ENCODE data around the gene ATP11C.

DNA sequence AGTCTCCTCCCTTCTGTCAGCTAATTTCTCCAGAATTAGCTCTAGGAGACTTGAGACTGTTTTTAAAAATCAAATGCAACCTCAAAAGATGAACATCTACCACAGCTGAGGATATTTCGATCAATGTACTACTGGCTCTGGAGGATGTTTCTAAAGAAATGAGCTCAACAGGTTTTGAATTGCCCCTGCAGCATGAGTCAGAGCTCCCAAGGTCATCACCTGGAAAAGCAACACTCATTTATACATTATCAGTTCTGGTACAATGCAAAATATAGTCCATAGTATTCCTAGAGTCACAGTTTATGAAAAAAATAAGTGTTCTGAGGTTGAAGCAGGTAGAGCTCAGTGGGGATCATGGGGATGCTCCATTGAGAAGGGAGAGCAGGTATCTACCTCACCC lies 174.0 kb downstream of the ATP11C start:
- TF ChIP-seq, protein P1, sequence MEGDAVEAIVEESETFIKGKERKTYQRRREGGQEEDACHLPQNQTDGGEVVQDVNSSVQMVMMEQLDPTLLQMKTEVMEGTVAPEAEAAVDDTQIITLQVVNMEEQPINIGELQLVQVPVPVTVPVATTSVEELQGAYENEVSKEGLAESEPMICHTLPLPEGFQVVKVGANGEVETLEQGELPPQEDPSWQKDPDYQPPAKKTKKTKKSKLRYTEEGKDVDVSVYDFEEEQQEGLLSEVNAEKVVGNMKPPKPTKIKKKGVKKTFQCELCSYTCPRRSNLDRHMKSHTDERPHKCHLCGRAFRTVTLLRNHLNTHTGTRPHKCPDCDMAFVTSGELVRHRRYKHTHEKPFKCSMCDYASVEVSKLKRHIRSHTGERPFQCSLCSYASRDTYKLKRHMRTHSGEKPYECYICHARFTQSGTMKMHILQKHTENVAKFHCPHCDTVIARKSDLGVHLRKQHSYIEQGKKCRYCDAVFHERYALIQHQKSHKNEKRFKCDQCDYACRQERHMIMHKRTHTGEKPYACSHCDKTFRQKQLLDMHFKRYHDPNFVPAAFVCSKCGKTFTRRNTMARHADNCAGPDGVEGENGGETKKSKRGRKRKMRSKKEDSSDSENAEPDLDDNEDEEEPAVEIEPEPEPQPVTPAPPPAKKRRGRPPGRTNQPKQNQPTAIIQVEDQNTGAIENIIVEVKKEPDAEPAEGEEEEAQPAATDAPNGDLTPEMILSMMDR (IDR thresholded peaks at IDR 0.05; ENCODE audit: borderline replicate concordance, extremely low read depth, low read length, poor library complexity, severe bottlenecking), result no peak
- TF ChIP-seq EZH2 (IDR thresholded peaks at IDR 0.05; ENCODE audit: borderline replicate concordance, low read depth, low read length, severe bottlenecking), result no peak

Data from DND-41 (cell line).